Tibial artery (tissue), 4 donors: ENCODE results near the gene TRAPPC5.

ENCODE experiments used
- DNase-seq, 2 donors: peaks; one replicate each; pipeline ENCODE4 v3.0.0-alpha.2; 2019
- H3K27ac ChIP-seq, 2 donors: fragments of 200-600 bp; sonication (generic) in 1 of 2; 1 replicate in 1 of 2; 2 replicates in 1 of 2; pipeline ENCODE4 v1.5.1; 2018 to 2019; ENCODE audit warnings: mild to moderate bottlenecking in 1 of 2
- H3K27me3 ChIP-seq, 2 donors: fragments of 200-600 bp; sonication (generic) in 1 of 2; one replicate each; pipeline versions ENCODE4 v1.5.1 to v1.6.0; 2016 to 2019
- H3K36me3 ChIP-seq, 3 donors: fragments of 200-600 bp; sonication (generic) in 2 of 3; one replicate each; pipeline ENCODE4 v1.5.1; 2016 to 2019; ENCODE audit warnings: mild to moderate bottlenecking in 2 of 3
- H3K4me1 ChIP-seq, 4 donors: fragments of 200-600 bp; sonication (generic) in 2 of 4; 1 replicate in 3 of 4; 2 replicates in 1 of 4; pipeline ENCODE4 v1.5.1; 2016 to 2019
- H3K4me3 ChIP-seq, 2 donors: fragments of 200-600 bp; sonication (generic) in 1 of 2; 1 replicate in 1 of 2; 2 replicates in 1 of 2; pipeline ENCODE4 v1.5.1; 2018 to 2019; ENCODE audit warnings: mild to moderate bottlenecking in 2 of 2
- H3K9me3 ChIP-seq, 3 donors: fragments of 200-600 bp; sonication (generic) in 1 of 3; one replicate each; pipeline ENCODE4 v1.5.1; 2016 to 2019
- CTCF ChIP-seq, 2 experiments: fragments of 200-600 bp in 1 of 2; fragments of 450-650 bp in 1 of 2; IDR thresholded peaks; one replicate each; pipeline ENCODE4 v1.5.1; 2017 to 2019; ENCODE audit warnings: antibody characterized with exemption in 2 of 2, mild to moderate bottlenecking in 1 of 2, moderate library complexity in 1 of 2
- intact Hi-C: fragments of 100-400 bp; cut with DNase I; formaldehyde crosslinking; loops from one replicate; pipeline ENCODE4 v1.15.0; 2023; ENCODE audit warnings: low total_unique reads

TRAPPC5 gene

GRCh38 chr19:7644550-7644877, 36.1 kb upstream of the TRAPPC5 start:
- Histone ChIP-seq H3K27me3 (peaks cover 0 to 60% of the 10 kb centered on the region in 2 donors), H3K9me3 (no peaks in the 10 kb centered on the region), H3K4me3 (no peak overlapping the region), H3K27ac (no peak overlapping the region), H3K36me3 (peaks cover 0 to 31% (median 0%) of the 10 kb centered on the region in 3 donors), H3K4me1 (no peaks in the 10 kb centered on the region)
- no peak for DNase-seq
- intact Hi-C loops, result loop anchor here (10.0 kb wide), 1 partner anchor 150 kb away; no protein-coding TSS in a partner anchor
- TF ChIP-seq CTCF (IDR thresholded peaks at IDR 0.05), result no peak

GRCh38 chr19:7645163-7645562, 35.5 kb upstream of the TRAPPC5 start:
- intact Hi-C loops, result loop anchor here (10.0 kb wide), 1 partner anchor 150 kb away; no protein-coding TSS in a partner anchor
- TF ChIP-seq CTCF (IDR thresholded peaks at IDR 0.05), result no peak
- Histone ChIP-seq H3K27ac (no peak overlapping the region), H3K4me3 (no peak overlapping the region), H3K9me3 (no peaks in the 10 kb centered on the region), H3K4me1 (no peaks in the 10 kb centered on the region), H3K27me3 (peaks cover 0 to 61% of the 10 kb centered on the region in 2 donors), H3K36me3 (peaks cover 0 to 31% (median 0%) of the 10 kb centered on the region in 3 donors)
- no peak for DNase-seq

- no peaks in the 10 kb centered on the region for H3K9me3 ChIP-seq
- no peaks in the 10 kb centered on the region for H3K4me1 ChIP-seq
- peaks cover 0 to 31% (median 0%) of the 10 kb centered on the region in 3 donors for H3K36me3 ChIP-seq
- no peak for DNase-seq
- no peak overlapping the region for H3K27ac ChIP-seq
- intact Hi-C loops, result loop anchor here (10.0 kb wide), 1 partner anchor 149 kb away; no protein-coding TSS in a partner anchor
- no peak overlapping the region for H3K4me3 ChIP-seq
- H3K27me3 ChIP-seq, result peaks cover 0 to 68% of the 10 kb centered on the region in 2 donors
- TF ChIP-seq CTCF (IDR thresholded peaks at IDR 0.05), result no peak
Measured at GRCh38 chr19:7645656-7646425, 34.8 kb upstream of the TRAPPC5 start.

GRCh38 chr19:7646426-7646700, 34.3 kb upstream of the TRAPPC5 start:
- Histone ChIP-seq H3K4me3 (no peak overlapping the region), H3K36me3 (peaks cover 0 to 31% (median 0%) of the 10 kb centered on the region in 3 donors), H3K27ac (no peak overlapping the region), H3K27me3 (peaks cover 0 to 73% of the 10 kb centered on the region in 2 donors), H3K9me3 (no peaks in the 10 kb centered on the region), H3K4me1 (no peaks in the 10 kb centered on the region)
- TF ChIP-seq CTCF (IDR thresholded peaks at IDR 0.05), result no peak
- intact Hi-C loops, result loop anchor here (10.0 kb wide), 1 partner anchor 148 kb away; no protein-coding TSS in a partner anchor
- no peak for DNase-seq

- H3K4me1 ChIP-seq, result no peaks in the 10 kb centered on the region
- H3K27ac ChIP-seq, result no peak overlapping the region
- H3K4me3 ChIP-seq, result no peak overlapping the region
- peaks cover 0 to 31% (median 0%) of the 10 kb centered on the region in 3 donors for H3K36me3 ChIP-seq
- no peak for DNase-seq
- H3K27me3 ChIP-seq, result peaks cover 0 to 78% of the 10 kb centered on the region in 2 donors
- no peaks in the 10 kb centered on the region for H3K9me3 ChIP-seq
- TF ChIP-seq CTCF (IDR thresholded peaks at IDR 0.05), result no peak
- intact Hi-C loops, result loop anchor here (10.0 kb wide), 1 partner anchor 148 kb away; no protein-coding TSS in a partner anchor
Measured at GRCh38 chr19:7647156-7647555, 33.5 kb upstream of the TRAPPC5 start.
